Neural cell (in vitro differentiated cells): ENCODE measurements around the gene NOL9.
A peak's percentile ranks its signal among the peaks of the same experiment; 100 is the strongest.

Experiments used
- CTCF ChIP-seq: fragments of 450-650 bp; IDR thresholded peaks from 2 replicates; pipeline ENCODE4 v1.5.1; 2014; ENCODE audit warnings: antibody characterized with exemption, mild to moderate bottlenecking, moderate library complexity; ENCODE audit not compliant: poor library complexity, severe bottlenecking
- EP300 ChIP-seq: fragments of 450-650 bp; conservative IDR thresholded peaks from 2 replicates; pipeline ENCODE4 v1.6.1; 2014; ENCODE audit warnings: antibody characterized with exemption, mild to moderate bottlenecking, moderate library complexity; ENCODE audit not compliant: poor library complexity, severe bottlenecking

- TF ChIP-seq CTCF (peak; percentile 85), EP300 (no peak)
Measured at GRCh38 chr1:6489799-6490180, 64.5 kb downstream of the NOL9 start.
